Fibroblast of peridontal ligament (primary cell): Measurements from ENCODE around the gene SH3RF1.
"Not testable (repeated sequence)": the region's sequence is repeated elsewhere in the genome, so short reads cannot be mapped to it uniquely, and the experiment has no call there.

Experiments
- DNase-seq: peaks from one replicate; pipeline ENCODE4 v3.0.0-alpha.2; 2010; ENCODE audit errors: extremely low read depth

SH3RF1 gene

DNA sequence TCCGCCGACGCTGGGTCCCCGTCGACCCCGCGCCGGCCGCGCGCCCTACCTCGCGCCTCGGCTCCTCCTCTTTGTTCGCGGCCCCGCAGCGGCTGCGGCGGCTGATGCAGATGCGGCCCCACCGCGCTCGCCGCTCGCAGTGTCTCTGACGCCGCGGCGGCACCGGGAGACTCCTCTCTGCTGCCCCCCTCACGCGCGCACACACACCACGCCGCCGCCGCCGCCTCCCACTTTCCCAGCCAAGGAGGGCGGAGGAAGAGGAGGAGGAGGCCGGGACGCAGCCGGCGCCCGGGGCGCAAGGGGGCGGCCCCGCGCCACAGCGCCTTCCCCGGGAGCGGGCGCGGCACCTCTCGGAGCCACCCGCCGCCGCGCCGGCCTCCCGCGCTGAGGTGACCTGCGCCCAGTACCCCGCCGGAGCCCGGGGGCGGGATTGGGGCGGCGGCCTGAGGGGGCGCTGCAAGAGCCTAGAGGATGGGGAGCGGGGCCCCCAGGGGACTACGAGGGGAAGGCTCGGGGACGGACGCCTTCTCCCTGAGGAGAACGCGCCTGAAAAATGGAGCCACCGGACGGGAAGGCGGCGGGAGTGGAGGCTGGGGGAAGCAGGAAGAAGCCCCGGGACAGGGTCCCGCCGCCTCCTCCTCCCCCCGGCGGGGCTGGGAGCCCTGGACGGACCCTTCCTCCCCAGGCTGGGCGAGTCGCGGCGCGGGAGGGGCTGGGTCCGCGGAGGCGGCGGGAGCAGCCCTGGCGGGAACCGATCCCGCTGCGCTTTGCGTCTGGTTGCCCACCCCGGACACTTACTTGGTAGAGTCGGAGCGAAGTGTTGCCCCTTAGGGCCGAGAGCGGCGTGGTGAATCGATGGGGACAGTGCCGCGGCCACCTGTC, at the start of gene SH3RF1:
TSS of gene SH3RF1 (minus strand) at position 147 of the 882 bp plus-strand sequence. CDS start 1,744 bp downstream, outside the sequence.
- DNase-seq = peak; percentile 78

DNA sequence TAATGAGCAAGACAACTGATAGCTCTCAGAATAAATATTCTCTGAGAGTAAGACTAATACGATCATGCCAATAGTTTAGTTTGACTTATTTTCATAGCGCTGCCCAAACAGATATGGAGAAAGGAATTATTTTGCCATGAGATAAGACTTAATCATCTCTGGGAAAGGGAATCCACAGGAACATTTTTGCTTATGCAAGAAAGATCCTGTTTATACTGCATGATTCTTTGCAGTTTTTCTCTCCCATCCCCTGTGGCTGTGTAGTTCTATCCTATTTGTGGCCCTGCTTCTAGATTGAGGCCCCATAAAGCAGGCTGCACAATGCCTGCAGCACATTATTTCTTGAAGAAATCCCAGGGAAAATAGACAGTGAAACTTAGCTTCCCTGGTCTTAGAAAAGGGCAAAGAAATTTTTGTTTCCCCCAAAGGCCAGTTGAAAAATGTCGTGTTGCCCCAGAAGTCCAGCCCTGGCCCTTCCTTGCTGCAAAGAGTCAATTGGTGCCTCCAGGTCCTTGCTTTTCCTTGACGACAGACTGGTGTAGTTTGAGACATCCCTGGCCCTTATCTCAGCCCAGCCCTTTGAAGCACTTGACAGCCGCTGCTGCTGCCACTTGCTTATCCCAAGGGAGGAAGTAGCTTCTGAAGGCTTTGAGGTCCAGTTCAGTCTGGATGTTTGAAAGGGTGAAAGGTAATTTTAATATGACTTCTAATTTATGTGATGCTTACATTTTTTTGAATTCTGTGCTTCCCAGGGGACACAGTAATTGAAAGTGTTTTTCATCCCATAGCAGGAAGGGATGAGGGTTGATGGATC, 45.0 kb upstream of the SH3RF1 start:
- DNase-seq = peak; percentile 85

DNA sequence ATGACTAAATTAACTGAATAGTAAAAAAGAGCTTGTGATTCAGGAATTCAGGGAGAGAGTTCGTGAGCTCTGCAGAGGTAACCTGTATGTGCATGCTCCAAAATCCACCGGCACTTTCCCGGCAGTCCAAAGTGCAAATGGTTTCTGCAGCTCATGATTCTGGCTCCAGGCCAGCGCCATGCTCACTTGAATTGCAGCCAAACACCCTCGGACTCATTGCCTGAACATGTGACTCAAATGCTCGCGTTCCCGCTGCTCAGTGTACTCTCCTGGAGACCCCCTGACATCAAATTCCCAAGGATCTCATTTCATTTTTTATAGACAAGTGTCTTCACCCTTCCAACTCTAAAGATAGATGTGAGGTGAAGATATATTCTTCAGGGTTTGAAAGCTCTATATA, 44.1 kb upstream of the SH3RF1 start:
- DNase-seq = peak; percentile 55

DNA sequence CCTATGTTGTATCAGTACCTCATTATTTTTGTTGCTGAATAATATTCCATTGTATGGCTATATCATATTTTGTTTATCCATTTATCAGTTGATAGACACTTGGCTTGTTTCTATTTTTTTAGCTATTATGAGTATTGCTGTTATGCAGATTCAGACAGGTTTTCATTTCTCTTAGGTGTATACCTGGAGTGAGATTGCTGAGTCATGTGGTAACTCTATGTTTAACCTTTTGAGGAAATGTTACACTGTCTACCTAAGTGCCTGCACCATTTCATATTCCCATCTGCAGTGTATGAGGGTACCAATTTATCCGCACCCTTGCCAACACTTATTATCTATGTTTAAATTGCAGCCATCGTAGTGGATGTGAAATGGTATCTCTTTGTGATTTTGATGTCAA, 43.0 kb upstream of the SH3RF1 start:
- no peak for DNase-seq

- DNase-seq = no peak
These were observed 42.1 kb upstream of the SH3RF1 start for GRCh38 chr4:169312690-169313422.

GRCh38 chr4:169311643-169312365, 41.0 kb upstream of the SH3RF1 start:
- peak; percentile 55 for DNase-seq

DNA sequence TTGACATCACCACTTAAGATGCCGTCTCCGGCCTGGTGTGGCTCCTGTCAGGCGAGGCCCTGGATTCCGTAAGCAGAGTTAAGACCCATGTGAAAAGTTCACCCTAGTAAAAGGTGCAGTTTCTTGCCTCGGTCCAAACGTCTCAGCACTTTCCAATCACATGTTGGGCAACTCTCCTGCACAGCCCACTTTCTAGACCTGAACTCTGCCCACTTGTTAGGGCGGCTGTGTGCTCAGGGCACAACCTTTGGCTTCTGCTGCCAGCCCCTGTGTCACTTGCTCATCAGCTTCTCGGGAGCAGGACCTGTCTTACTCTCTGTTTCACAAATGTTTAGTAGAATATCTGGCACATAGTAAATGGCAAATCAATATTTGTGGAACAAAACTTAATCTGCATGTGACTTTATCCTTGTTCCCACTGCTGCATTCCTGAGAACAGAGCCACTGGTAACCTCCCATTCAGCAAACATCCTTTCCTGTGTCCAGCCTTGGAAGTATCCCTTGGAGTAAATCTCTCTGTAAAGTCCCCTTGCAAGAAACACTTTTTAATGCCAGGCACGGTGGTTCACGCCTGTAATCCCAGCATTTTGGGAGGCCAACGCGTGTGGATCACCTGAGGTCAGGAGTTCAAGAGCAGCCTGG, 38.7 kb upstream of the SH3RF1 start:
- no peak for DNase-seq

- DNase-seq = no peak
These were observed 36.8 kb upstream of the SH3RF1 start for GRCh38 chr4:169307576-169307975.

GRCh38 chr4:169305651-169306050, 34.9 kb upstream of the SH3RF1 start:
- peak; percentile 20 for DNase-seq

GRCh38 chr4:169305173-169305572, 34.4 kb upstream of the SH3RF1 start:
- no peak for DNase-seq

DNA sequence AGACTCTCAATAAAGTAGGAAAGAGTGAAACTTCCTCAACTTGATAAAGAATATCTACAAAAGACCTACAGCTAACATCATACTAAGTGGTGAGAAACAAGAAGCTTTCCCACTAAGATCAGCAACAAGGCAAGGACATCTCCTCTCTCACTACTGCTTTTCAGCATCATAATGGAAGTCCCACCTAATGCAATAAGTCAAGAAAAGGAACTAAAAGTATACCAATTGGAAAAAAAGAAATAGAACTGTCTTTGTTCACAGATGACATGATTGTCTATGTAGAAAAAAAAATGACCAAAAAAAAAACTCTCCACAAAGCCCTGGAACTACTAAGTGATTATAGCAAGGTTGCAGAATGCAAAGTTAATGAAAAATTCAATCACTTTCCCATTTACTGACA, 25.1 kb upstream of the SH3RF1 start:
- DNase-seq = no peak

DNA sequence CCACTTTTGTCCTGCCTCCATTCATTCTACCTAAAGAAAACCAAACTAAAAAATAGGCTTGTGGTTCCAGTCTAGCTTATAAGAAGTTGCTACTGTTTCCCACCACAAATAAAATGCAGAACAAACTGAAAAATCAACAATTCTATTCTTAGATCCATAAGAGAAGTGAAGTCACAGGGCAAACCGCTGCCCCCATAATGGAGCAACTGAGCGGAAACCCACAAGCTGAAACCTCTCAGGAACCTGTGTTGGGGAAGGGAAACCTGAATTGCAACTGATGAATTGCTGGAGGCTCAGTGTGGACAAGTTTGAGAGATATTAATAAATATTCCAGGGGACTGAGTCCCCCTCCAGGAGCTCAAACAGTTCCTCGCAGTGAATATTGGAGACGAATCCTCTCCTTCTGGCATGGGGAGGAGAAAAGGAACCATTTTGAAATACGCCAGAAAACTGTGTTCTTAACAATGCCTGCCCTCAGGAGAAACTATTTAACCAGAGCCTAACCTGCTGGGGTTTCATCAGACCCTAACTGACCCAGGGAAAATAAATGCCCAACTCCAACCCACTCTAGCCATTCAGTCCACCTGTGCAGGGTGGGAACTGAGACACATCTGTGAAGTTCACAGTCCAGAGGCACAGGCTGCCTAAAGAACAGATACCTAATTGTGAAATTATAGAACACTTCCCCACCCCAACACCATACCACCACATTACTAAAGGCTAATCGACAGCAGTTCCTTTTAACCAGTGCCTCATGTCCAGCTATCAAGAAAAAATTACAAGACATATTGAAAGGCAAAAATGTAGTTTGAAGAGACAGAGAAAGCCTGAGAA, 22.8 kb upstream of the SH3RF1 start:
- DNase-seq = no peak

DNA sequence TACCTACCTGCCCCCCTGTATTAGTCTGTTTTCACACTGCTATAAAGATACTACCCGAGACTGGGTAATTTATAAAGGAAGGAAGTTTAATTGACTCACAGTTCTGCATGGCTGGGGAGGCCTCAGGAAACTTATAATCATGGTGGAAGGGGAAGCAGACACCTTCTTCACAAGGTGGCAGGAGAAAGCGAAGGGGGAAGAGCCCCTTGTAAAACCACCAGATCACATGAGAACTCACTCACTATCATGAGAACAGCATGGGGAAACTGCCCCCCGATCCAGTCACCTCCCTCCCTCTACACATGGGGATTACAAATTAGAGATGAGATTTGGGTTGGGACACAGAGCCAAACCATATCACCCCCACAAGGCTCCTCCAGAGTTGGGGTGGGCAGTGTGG, 17.2 kb upstream of the SH3RF1 start:
- not testable (repeated sequence) for DNase-seq

GRCh38 chr4:169286562-169287301, 16.0 kb upstream of the SH3RF1 start:
- no peak for DNase-seq

- peak; percentile 95 for DNase-seq
These were observed 12.4 kb upstream of the SH3RF1 start for GRCh38 chr4:169283114-169283509.

DNA sequence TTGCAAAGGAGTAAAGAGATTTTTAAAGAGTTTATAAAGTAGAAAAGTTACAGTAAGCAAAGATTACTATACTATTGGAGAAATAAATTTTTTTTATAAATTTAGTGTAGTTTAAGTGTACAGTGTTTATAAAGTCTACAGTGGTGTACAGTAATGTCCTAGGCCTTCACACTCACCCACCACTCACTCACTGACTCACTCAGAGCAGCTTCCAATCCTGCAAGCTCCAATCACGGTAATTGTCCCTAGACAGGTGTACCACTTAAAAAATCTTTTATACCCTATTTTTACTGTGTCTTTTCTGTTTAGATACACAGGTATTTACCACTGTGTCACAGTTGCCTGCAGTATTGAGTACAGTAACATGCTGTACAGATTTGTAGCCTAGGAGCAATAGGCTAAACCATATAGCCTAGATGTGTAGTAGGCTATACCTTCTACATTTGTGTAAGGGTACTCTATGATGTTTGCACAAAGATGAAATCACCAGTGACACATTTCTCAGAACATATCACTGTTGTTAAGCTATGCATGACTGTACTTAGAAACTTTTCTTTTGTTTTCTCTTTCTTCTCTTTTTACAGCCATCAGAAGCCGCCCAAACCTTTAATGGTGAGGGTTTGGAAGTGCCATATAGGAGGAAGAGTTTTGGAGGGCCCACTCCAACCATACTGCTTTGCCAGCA, 11.8 kb upstream of the SH3RF1 start:
- no peak for DNase-seq

DNA sequence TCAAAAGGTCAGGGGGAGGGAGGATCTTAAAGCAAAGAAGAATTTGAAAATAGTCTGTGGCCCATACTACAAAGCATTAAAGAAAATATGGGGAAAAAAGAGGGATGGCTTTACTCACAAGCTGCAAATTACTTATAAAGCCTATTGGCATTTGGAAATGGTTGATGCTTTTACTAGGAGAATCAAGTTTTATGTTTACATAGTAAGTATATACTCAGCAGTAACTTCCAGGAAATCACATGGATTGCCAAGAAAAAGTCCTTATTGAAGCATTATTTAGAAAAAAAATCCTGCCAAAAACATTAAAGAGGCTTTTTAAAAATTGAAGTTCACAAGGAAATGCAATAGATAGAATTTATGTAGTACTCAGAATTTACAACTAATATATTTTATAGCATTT, 8.4 kb upstream of the SH3RF1 start:
- peak; percentile 94 for DNase-seq

GRCh38 chr4:169278624-169279023, 7.9 kb upstream of the SH3RF1 start:
- DNase-seq = no peak

DNA sequence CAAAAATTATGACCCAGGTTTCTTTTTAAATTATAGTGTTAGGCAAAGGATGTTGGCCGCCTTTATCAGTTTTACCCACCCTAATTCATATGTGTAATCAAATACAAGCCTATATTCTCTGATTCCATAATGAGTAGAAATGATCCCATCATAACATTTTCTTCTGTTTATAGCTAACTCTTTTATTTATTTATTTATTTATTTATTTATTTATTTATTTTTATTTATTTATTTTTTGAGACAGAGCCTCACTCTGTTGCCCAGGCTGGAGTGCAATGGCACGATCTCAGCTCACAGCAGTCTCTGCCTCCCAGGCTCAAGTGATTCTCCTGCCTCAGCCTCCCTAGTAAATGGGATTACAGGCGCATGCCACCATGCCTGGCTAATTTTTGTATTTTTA, 7.1 kb upstream of the SH3RF1 start:
- DNase-seq = not testable (repeated sequence)
